Psoas muscle (tissue), 8 donors: Measurements from ENCODE around the gene DGCR6L. TPM values are rescaled to one million over a fixed set of nuclear protein-coding genes. Genes with fewer than 3 reads are reported as not detected.
"Not testable (repeated sequence)": the region's sequence is repeated elsewhere in the genome, so short reads cannot be mapped to it uniquely, and the experiment has no call there.

Source experiments
- ATAC-seq, 4 donors: fragments of 200-7000 bp; cut with Tn5 transposase; one replicate each; pipeline ENCODE4 v1.9.1; 2020; ENCODE audit warnings: moderate library complexity in 3 of 4, mild to moderate bottlenecking in 2 of 4
- DNase-seq, 2 donors: peaks; one replicate each; pipeline ENCODE4 v3.0.0-alpha.2; 2020
- H3K27ac ChIP-seq: fragments of 200-600 bp; one replicate; pipeline ENCODE4 v1.8.0; 2022
- H3K27me3 ChIP-seq, 3 donors: fragments of 200-600 bp in 1 of 3; one replicate each; pipeline versions ENCODE4 v1.6.1 to v1.8.0; 2013 to 2022; ENCODE audit warnings: low read length in 2 of 3, mild to moderate bottlenecking in 2 of 3, moderate library complexity in 1 of 3; ENCODE audit not compliant: insufficient read depth in 3 of 3
- H3K36me3 ChIP-seq, 2 donors: fragments of 200-600 bp in 1 of 2; one replicate each; pipeline versions ENCODE4 v1.6.1 to v1.8.0; 2013 to 2022; ENCODE audit warnings: low read depth in 1 of 2, mild to moderate bottlenecking in 1 of 2, moderate library complexity in 1 of 2; ENCODE audit not compliant: insufficient read depth in 1 of 2
- H3K4me1 ChIP-seq: fragments of 200-600 bp; one replicate; pipeline ENCODE4 v1.8.0; 2022
- H3K4me3 ChIP-seq: fragments of 200-600 bp; one replicate; pipeline ENCODE4 v1.8.0; 2022; ENCODE audit warnings: mild to moderate bottlenecking
- H3K9me3 ChIP-seq: fragments of 200-600 bp; one replicate; pipeline ENCODE4 v1.8.0; 2022
- WGBS, 3 donors: extraction: QIAGEN DNeasy Blood & Tissue Kit; methylation state at CpG; one replicate each; pipeline versions ENCODE4 v1.1.6 to v1.1.7; 2013; 5-methylcytosine and 5-hydroxymethylcytosine counted together
- intact Hi-C, 2 donors: fragments of 100-400 bp; cut with DNase I; formaldehyde crosslinking; loops; one replicate each; pipeline versions ENCODE4 v1.11.0 to v1.14.2; 2022
- polyA plus RNA-seq, 3 donors: library from polyadenylated mRNA; stranded (reverse); fragments of 200-250 nt; gene quantifications; one replicate each; pipeline ENCODE4 v1.2.3, GENCODE V29; 2013
- total RNA-seq, 4 donors: library from RNA; stranded (reverse); fragmentation: NEBNext Ultra II Directional in 2 of 4; extraction: Animal tissue kit (Norgen Biotek cat#: 25700) in 2 of 4; gene quantifications; one replicate each; pipeline versions ENCODE4 v1.2.1 to v1.2.4, GENCODE V29; 2021 to 2023
- TF ChIP-seq, protein P1 (sequence below): fragments of 200-600 bp; IDR thresholded peaks from one replicate; pipeline ENCODE4 v1.8.0; 2022; ENCODE audit warnings: antibody characterized with exemption
- donor health status: healthy with polysubstance abuse.
- donor health status: DM: no; HTN: no; CAD: no; lungs with moderate emphysema.
- donor health status: Bipolar disorder and iron deficiency.
- donor health status: healthy.
- donor health status: DM: yes; HTN: yes; CAD: no.
- donor health status: DM: no; HTN: no; CAD: no.
- donor health status: DM: no; HTN: no; CAD: no.
- donor health status: DM: yes; HTN: yes; CAD: no.

The DGCR6L gene
- total and polyA plus RNA-seq, 7 donors: 33.2 to 87.2 (median 44.9) TPM

- ATAC-seq: no peak
- Histone ChIP-seq H3K4me1 (no peaks in the 10 kb centered on the region), H3K27ac (no peak overlapping the region), H3K4me3 (no peak overlapping the region), H3K36me3 (no peaks in the 10 kb centered on the region), H3K9me3 (no peaks in the 10 kb centered on the region), H3K27me3 (no peaks in the 10 kb centered on the region)
- no peak for DNase-seq
- TF ChIP-seq, protein P1, sequence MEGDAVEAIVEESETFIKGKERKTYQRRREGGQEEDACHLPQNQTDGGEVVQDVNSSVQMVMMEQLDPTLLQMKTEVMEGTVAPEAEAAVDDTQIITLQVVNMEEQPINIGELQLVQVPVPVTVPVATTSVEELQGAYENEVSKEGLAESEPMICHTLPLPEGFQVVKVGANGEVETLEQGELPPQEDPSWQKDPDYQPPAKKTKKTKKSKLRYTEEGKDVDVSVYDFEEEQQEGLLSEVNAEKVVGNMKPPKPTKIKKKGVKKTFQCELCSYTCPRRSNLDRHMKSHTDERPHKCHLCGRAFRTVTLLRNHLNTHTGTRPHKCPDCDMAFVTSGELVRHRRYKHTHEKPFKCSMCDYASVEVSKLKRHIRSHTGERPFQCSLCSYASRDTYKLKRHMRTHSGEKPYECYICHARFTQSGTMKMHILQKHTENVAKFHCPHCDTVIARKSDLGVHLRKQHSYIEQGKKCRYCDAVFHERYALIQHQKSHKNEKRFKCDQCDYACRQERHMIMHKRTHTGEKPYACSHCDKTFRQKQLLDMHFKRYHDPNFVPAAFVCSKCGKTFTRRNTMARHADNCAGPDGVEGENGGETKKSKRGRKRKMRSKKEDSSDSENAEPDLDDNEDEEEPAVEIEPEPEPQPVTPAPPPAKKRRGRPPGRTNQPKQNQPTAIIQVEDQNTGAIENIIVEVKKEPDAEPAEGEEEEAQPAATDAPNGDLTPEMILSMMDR: no peak
- intact Hi-C loops: no loop called here
- WGBS, 3 donors: 77 to 80% (median 77%) methylated on average over 12 of the region's 12 CpGs
Measured at GRCh38 chr22:20281891-20282290, 38.0 kb downstream of the DGCR6L start.

GRCh38 chr22:20281473-20281872 is 38.4 kb downstream of the DGCR6L start:
- H3K36me3 ChIP-seq, H3K4me3 ChIP-seq, H3K27ac ChIP-seq, intact Hi-C loops, ATAC-seq, H3K4me1 ChIP-seq, H3K9me3 ChIP-seq, H3K27me3 ChIP-seq, DNase-seq: not testable (repeated sequence)
- 81 to 90% (median 83%) methylated on average over 9 of the region's 9 CpGs for WGBS, 3 donors

- DNase-seq (no peak), ATAC-seq (no peak)
- Histone ChIP-seq H3K36me3 (no peaks in the 10 kb centered on the region), H3K4me1 (no peaks in the 10 kb centered on the region), H3K27ac (no peak overlapping the region), H3K27me3 (no peaks in the 10 kb centered on the region), H3K4me3 (no peak overlapping the region), H3K9me3 (no peaks in the 10 kb centered on the region)
- intact Hi-C loops: no loop called here
- 72 to 82% (median 79%) methylated on average over 10 to 12 of the region's 12 CpGs for WGBS, 3 donors
- TF ChIP-seq, protein P1: no peak
Measured at GRCh38 chr22:20280866-20281265, 39.0 kb downstream of the DGCR6L start.

DNA sequence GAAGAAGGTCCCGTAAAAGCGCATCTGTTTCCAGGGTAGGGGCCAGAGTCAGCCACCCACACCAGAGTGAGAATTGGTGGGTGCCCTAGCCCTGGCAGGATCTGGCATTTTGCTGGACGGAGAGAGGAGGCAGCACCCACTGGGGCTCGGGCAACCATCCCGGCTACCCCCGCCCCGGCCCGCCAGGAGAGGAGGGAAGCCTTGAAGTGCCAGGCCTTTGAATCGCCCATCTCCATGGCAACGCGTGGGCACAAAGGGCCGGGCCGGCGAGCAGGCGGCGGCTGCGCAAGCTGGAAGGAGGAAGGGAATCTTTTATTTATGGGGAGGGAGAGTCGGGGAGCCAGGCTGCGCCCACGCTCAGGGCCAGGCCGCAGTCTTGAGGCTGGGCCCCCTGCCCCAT is 39.7 kb downstream of the DGCR6L start:
- ATAC-seq, H3K4me3 ChIP-seq, intact Hi-C loops: not testable (repeated sequence)

DNA sequence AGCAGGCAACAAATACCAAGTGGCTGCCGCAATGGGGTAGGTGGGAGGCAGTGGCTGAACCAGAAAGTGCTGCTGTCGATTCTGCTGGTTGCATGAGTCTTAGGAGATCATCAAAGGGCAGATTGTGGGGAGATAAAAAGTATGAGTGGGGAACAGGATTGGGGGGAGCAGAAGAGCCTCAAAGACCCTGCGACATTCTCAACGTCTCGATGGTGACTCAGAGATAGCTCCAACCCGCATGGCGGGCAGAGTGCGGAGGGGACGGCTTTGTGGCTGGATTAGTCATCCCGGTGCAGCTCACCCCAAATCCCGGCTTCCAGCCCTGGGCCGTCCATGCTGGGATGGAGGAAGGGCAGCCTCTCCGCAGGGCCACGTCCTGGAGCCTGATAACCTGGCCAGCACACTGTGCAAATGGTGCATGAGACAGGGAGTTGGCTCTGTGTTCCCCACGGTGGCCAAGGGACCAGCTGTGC is 40.2 kb downstream of the DGCR6L start:
- H3K4me1 ChIP-seq: no peaks in the 10 kb centered on the region
- DNase-seq (no peak), ATAC-seq (no peak)
- WGBS, 3 donors: 71 to 80% (median 77%) methylated on average over 12 to 15 of the region's 15 CpGs
- H3K4me3 ChIP-seq: no peak overlapping the region
- intact Hi-C loops: no loop called here
- TF ChIP-seq, protein P1: no peak
- no peaks in the 10 kb centered on the region for H3K36me3 ChIP-seq
- H3K27ac ChIP-seq: no peak overlapping the region
- H3K9me3 ChIP-seq: no peaks in the 10 kb centered on the region
- no peaks in the 10 kb centered on the region for H3K27me3 ChIP-seq

More for the DNA sequence above, 39.7 kb downstream of the DGCR6L start:
- DNase-seq, H3K4me1 ChIP-seq, H3K9me3 ChIP-seq, H3K27ac ChIP-seq, H3K27me3 ChIP-seq, H3K36me3 ChIP-seq: not testable (repeated sequence)
- 77 to 87% (median 81%) methylated on average over 12 to 18 of the region's 21 CpGs for WGBS, 3 donors

GRCh38 chr22:20278726-20279490 is 41.0 kb downstream of the DGCR6L start:
- H3K4me1 ChIP-seq, ATAC-seq, DNase-seq, intact Hi-C loops, H3K36me3 ChIP-seq, H3K4me3 ChIP-seq, H3K9me3 ChIP-seq, H3K27ac ChIP-seq, H3K27me3 ChIP-seq: not testable (repeated sequence)
- WGBS, 3 donors: 66 to 82% (median 73%) methylated on average over 11 to 22 of the region's 22 CpGs

DNA sequence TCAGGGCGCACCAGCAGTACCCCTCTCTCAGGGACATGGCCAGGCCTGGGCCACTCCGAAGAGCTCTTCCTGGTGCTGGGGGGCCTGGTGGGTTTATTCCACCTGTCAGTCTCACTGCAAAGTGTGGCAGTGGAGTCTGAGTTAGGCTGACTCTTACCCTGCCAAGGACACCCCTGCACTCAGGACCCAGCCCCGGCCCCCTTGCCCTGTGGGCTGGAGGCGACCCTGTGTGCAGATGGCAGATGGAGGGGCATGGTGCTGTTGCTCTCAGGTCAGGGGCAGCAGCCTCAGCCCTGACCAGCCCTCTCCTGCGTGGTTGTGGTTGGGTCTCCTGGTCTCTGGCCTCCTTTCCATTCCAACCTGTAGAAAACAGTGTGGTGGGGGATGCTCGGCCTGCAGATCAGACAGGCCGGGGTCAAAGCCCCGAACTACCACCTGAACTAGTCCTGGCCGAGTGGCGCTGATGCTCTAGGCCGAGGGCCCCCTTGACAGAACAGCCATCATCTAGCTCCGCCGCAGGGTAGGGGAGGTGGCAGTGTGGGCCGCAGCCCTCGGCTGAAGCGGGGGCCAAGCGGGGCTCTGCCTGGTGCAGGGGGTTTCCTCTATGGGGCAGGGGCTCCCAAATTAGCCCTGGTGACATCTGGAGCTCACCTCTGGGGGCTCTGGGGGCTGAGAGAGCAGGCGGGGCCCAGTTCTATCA is 41.8 kb downstream of the DGCR6L start:
- intact Hi-C loops, H3K9me3 ChIP-seq, H3K27me3 ChIP-seq, H3K27ac ChIP-seq, H3K4me1 ChIP-seq, H3K4me3 ChIP-seq, ATAC-seq, DNase-seq, H3K36me3 ChIP-seq: not testable (repeated sequence)
- WGBS, 3 donors: 85 to 88% (median 87%) methylated on average over 15 to 17 of the region's 18 CpGs
